ENCODE measurements around the gene ROR1.

ROR1 gene

GRCh38 chr1:63936801-63937200, 163.0 kb downstream of the ROR1 start:
- Histone ChIP-seq H3K4me1 (no peaks in the 10 kb centered on the region), H3K27me3 (ENCODE audit: control insufficient read depth, insufficient read depth, low read length) (no peaks in the 10 kb centered on the region), H3K4me3 (ENCODE audit: low read depth, low read length) (no peak overlapping the region), H3K27ac (no peak overlapping the region), H3K36me3 (ENCODE audit: control insufficient read depth, insufficient read depth, low read length) (no peaks in the 10 kb centered on the region), H3K9ac (no peak overlapping the region), H3K79me2 (no peaks in the 10 kb centered on the region), H3K4me2 (ENCODE audit: low read length) (no peak overlapping the region), H2AFZ (no peak overlapping the region), H3K9me3 (ENCODE audit: control insufficient read depth, low read length) (no peaks in the 10 kb centered on the region)
- TF ChIP-seq, protein P1, sequence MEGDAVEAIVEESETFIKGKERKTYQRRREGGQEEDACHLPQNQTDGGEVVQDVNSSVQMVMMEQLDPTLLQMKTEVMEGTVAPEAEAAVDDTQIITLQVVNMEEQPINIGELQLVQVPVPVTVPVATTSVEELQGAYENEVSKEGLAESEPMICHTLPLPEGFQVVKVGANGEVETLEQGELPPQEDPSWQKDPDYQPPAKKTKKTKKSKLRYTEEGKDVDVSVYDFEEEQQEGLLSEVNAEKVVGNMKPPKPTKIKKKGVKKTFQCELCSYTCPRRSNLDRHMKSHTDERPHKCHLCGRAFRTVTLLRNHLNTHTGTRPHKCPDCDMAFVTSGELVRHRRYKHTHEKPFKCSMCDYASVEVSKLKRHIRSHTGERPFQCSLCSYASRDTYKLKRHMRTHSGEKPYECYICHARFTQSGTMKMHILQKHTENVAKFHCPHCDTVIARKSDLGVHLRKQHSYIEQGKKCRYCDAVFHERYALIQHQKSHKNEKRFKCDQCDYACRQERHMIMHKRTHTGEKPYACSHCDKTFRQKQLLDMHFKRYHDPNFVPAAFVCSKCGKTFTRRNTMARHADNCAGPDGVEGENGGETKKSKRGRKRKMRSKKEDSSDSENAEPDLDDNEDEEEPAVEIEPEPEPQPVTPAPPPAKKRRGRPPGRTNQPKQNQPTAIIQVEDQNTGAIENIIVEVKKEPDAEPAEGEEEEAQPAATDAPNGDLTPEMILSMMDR (IDR thresholded peaks at IDR 0.05) = no peak

DNA sequence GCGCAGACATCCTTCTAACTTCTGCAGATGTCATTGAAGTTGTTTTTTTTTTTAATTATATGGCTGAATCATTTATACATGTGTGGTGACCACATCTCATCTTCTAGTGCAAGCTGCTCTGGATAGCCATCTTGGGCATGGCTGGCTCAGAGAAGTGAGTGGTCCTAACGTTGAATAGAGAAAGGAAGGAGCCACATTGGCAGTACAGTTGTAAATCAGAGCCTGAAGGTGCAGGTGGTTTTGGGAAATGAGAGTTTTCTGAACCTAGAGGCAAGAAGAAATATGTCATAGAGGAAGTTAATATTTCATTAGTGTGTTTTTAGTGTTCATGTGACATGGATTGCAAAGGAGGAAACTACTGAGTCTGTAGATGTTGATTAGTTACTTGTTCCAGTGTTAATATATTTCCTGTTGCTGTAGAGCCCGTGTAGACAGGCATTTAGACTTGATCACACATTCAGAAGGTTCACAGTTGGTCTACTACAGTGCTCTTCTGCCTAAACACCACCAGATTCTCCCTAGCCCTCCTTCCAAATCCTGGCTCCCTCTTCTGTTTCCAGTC, 163.7 kb downstream of the ROR1 start:
- Histone ChIP-seq H3K36me3 (ENCODE audit: control insufficient read depth, insufficient read depth, low read length) (no peaks in the 10 kb centered on the region), H3K79me2 (no peaks in the 10 kb centered on the region), H3K9me3 (ENCODE audit: control insufficient read depth, low read length) (no peaks in the 10 kb centered on the region), H3K4me3 (ENCODE audit: low read depth, low read length) (no peak overlapping the region), H3K4me2 (ENCODE audit: low read length) (no peak overlapping the region), H3K27me3 (ENCODE audit: control insufficient read depth, insufficient read depth, low read length) (no peaks in the 10 kb centered on the region), H3K9ac (no peak overlapping the region), H2AFZ (no peak overlapping the region), H3K4me1 (no peaks in the 10 kb centered on the region), H3K27ac (no peak overlapping the region)
- TF ChIP-seq, protein P1 (IDR thresholded peaks at IDR 0.05) = no peak

DNA sequence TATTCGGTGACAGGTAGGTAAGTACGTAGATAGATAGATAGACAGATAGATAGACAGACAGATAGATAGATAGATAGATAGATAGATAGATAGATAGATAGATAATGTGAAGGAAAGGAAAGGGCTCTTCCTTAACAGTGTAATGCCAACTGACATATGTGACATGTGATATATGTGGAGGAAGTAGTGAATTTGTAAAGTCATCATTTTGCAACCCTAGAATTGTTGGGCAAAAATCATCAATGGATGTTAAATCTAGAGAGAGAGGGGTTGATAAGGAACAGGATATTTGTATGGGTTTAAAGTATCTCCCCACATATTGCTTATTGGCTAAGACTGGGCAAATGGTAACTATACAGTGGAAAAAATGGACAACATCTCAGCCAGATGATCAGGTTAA, 166.6 kb downstream of the ROR1 start:
- no peak overlapping the region for H3K4me3 ChIP-seq (ENCODE audit: low read depth, low read length)
- no peaks in the 10 kb centered on the region for H3K4me1 ChIP-seq
- no peaks in the 10 kb centered on the region for H3K36me3 ChIP-seq (ENCODE audit: control insufficient read depth, insufficient read depth, low read length)
- H3K9me3 ChIP-seq (ENCODE audit: control insufficient read depth, low read length) = no peaks in the 10 kb centered on the region
- H3K27ac ChIP-seq = no peak overlapping the region
- no peak overlapping the region for H2AFZ ChIP-seq
- no peak overlapping the region for H3K4me2 ChIP-seq (ENCODE audit: low read length)
- TF ChIP-seq, protein P1 (IDR thresholded peaks at IDR 0.05) = no peak
- H3K27me3 ChIP-seq (ENCODE audit: control insufficient read depth, insufficient read depth, low read length) = no peaks in the 10 kb centered on the region
- no peak overlapping the region for H3K9ac ChIP-seq
- no peaks in the 10 kb centered on the region for H3K79me2 ChIP-seq

DNA sequence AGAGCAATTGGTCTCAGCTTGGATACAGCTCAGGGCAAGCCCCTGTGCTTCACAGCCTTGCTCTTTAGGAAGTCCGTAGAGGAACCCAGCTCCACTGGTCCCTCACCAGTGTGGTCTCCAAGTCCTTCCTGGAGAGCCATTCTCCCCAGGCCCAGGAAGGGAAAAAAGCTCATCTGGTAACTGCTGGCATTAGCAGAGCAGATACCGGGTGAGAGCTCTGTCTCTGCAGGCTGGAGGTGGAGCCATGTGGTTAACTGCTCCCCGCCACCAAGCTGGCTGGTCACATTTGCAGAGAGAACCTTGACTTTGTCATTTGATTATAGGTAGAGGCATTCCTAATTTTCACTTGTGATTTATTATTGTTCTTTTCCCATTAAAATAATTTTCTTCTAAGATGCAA, 169.6 kb downstream of the ROR1 start:
- Histone ChIP-seq H3K4me3 (ENCODE audit: low read depth, low read length) (no peak overlapping the region), H3K36me3 (ENCODE audit: control insufficient read depth, insufficient read depth, low read length) (no peaks in the 10 kb centered on the region), H3K9me3 (ENCODE audit: control insufficient read depth, low read length) (no peaks in the 10 kb centered on the region), H3K4me2 (ENCODE audit: low read length) (no peak overlapping the region), H3K27me3 (ENCODE audit: control insufficient read depth, insufficient read depth, low read length) (no peaks in the 10 kb centered on the region), H3K27ac (no peak overlapping the region), H3K4me1 (no peaks in the 10 kb centered on the region), H3K9ac (no peak overlapping the region), H2AFZ (no peak overlapping the region), H3K79me2 (no peaks in the 10 kb centered on the region)
- TF ChIP-seq, protein P1 (IDR thresholded peaks at IDR 0.05) = no peak

DNA sequence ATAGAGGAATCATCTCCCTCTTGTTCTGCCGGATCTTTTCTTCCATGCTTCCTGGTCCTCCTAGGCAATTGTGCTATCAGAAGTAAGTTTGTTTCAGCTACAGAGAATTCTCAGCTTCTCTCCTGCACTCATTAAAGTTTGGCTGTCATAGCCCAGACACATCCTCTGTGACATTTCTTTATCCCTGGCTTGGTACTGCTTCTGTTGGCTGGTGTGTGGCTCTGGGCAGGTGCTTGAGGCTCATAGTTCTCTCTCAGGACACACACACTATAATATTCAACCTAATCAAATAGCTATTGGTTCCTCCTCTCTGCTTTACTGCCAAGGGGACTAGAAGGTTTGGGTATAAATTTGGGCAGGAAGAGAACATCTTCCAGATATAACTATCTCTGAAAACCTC, 172.1 kb downstream of the ROR1 start:
- TF ChIP-seq, protein P1 (IDR thresholded peaks at IDR 0.05) = no peak
- no peak overlapping the region for H3K4me3 ChIP-seq (ENCODE audit: low read depth, low read length)
- H3K9ac ChIP-seq = no peak overlapping the region
- H3K4me1 ChIP-seq = peaks cover 16% of the 10 kb centered on the region
- H3K9me3 ChIP-seq (ENCODE audit: control insufficient read depth, low read length) = no peaks in the 10 kb centered on the region
- H3K27me3 ChIP-seq (ENCODE audit: control insufficient read depth, insufficient read depth, low read length) = no peaks in the 10 kb centered on the region
- H3K4me2 ChIP-seq (ENCODE audit: low read length) = no peak overlapping the region
- H3K79me2 ChIP-seq = no peaks in the 10 kb centered on the region
- no peaks in the 10 kb centered on the region for H3K36me3 ChIP-seq (ENCODE audit: control insufficient read depth, insufficient read depth, low read length)
- no peak overlapping the region for H2AFZ ChIP-seq
- H3K27ac ChIP-seq = no peak overlapping the region

Data from parathyroid adenoma (tissue), 2 donors.